ENCODE results near the gene TACC2.

GRCh38 chr10:122126763-122127659 is 138.0 kb downstream of the TACC2 start:
- TF ChIP-seq, protein P1, sequence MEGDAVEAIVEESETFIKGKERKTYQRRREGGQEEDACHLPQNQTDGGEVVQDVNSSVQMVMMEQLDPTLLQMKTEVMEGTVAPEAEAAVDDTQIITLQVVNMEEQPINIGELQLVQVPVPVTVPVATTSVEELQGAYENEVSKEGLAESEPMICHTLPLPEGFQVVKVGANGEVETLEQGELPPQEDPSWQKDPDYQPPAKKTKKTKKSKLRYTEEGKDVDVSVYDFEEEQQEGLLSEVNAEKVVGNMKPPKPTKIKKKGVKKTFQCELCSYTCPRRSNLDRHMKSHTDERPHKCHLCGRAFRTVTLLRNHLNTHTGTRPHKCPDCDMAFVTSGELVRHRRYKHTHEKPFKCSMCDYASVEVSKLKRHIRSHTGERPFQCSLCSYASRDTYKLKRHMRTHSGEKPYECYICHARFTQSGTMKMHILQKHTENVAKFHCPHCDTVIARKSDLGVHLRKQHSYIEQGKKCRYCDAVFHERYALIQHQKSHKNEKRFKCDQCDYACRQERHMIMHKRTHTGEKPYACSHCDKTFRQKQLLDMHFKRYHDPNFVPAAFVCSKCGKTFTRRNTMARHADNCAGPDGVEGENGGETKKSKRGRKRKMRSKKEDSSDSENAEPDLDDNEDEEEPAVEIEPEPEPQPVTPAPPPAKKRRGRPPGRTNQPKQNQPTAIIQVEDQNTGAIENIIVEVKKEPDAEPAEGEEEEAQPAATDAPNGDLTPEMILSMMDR (IDR thresholded peaks at IDR 0.05; ENCODE audit: borderline replicate concordance, extremely low read depth, low read length, poor library complexity, severe bottlenecking): no peak
- no peak for TF ChIP-seq EZH2 (IDR thresholded peaks at IDR 0.05; ENCODE audit: borderline replicate concordance, low read depth, low read length, severe bottlenecking)

Data from DND-41 (cell line).